ENCODE measurements around the gene SLC15A3. TPM values are rescaled to one million over a fixed set of nuclear protein-coding genes. Genes with fewer than 3 reads are reported as not detected.
A peak's percentile ranks its signal among the peaks of the same experiment; 100 is the strongest.

Gene SLC15A3
- total RNA-seq, 2 experiments from 2014 or later = 3.9 to 4.7 TPM

- ChIA-PET POLR2A (interaction anchor here (0.6 kb wide), 1 partner anchor 69 kb away, joined by 4 read pairs; no protein-coding TSS in a partner anchor), CTCF (interaction anchor here (3.8 kb wide), 1 partner anchor 11 kb away, joined by 19 read pairs; the partner anchor contains the start of gene CD6)
- H3K4me3 Mint-ChIP-seq = no peak overlapping the region
- H3K4me1 Mint-ChIP-seq (ENCODE audit: low read depth) = peaks cover 4% of the 10 kb centered on the region
- ATAC-seq (no peak), DNase-seq (no peak)
- intact Hi-C loops (cut with micrococcal nuclease) = no loop called here
- H3K9me3 Mint-ChIP-seq = no peaks in the 10 kb centered on the region
- H3K27me3 Mint-ChIP-seq = no peaks in the 10 kb centered on the region
- H3K36me3 Mint-ChIP-seq (ENCODE audit: low read depth) = no peaks in the 10 kb centered on the region
- TF ChIP-seq CTCF (IDR thresholded peaks at IDR 0.05) = no peak
- H3K27ac Mint-ChIP-seq = no peak overlapping the region
Observed at GRCh38 chr11:60959431-60959830, 7.5 kb upstream of the SLC15A3 start.

GRCh38 chr11:60957188-60957587 lies 5.2 kb upstream of the SLC15A3 start:
- ChIA-PET POLR2A (interaction anchor here (0.7 kb wide), 1 partner anchor 14 kb away, joined by 3 read pairs; no protein-coding TSS in a partner anchor), CTCF (interaction anchor here (3.8 kb wide), 1 partner anchor 13 kb away, joined by 19 read pairs; the partner anchor contains the start of gene CD6)
- H3K4me3 Mint-ChIP-seq = no peak overlapping the region
- H3K27me3 Mint-ChIP-seq = peaks cover 1% of the 10 kb centered on the region
- DNase-seq = no peak
- no peaks in the 10 kb centered on the region for H3K36me3 Mint-ChIP-seq (ENCODE audit: low read depth)
- peaks cover 13% of the 10 kb centered on the region for H3K4me1 Mint-ChIP-seq (ENCODE audit: low read depth)
- H3K27ac Mint-ChIP-seq = no peak overlapping the region
- no peaks in the 10 kb centered on the region for H3K9me3 Mint-ChIP-seq
- TF ChIP-seq CTCF (IDR thresholded peaks at IDR 0.05) = no peak
- no peak for ATAC-seq
- intact Hi-C loops (cut with micrococcal nuclease) = no loop called here

GRCh38 chr11:60955571-60955970 lies 3.6 kb upstream of the SLC15A3 start:
- POLR2A ChIA-PET = interaction anchor here (1.0 kb wide), 1 partner anchor 11 kb away, joined by 3 read pairs; no protein-coding TSS in a partner anchor
- intact Hi-C loops (cut with micrococcal nuclease) = no loop called here
- H3K27me3 Mint-ChIP-seq = peaks cover 3% of the 10 kb centered on the region

GRCh38 chr11:60954421-60954820 lies 2.4 kb upstream of the SLC15A3 start:
- H3K4me1 Mint-ChIP-seq (ENCODE audit: low read depth) = peaks cover 26% of the 10 kb centered on the region
- ChIA-PET CTCF (interaction anchor here (1.9 to 5.5 kb wide), 2 partner anchors 16 to 39 kb away, joined by 4 to 22 read pairs; partner anchors contain the start of gene CD6), POLR2A (interaction anchor here (1.1 kb wide), 1 partner anchor 17 kb away, joined by 4 read pairs; the partner anchor contains the start of gene CD6)
- H3K4me3 Mint-ChIP-seq = no peak overlapping the region
- no peaks in the 10 kb centered on the region for H3K36me3 Mint-ChIP-seq (ENCODE audit: low read depth)
- TF ChIP-seq CTCF (IDR thresholded peaks at IDR 0.05) = no peak
- ATAC-seq (no peak), DNase-seq (no peak)
- intact Hi-C loops (cut with micrococcal nuclease) = no loop called here
- no peaks in the 10 kb centered on the region for H3K9me3 Mint-ChIP-seq
- no peak overlapping the region for H3K27ac Mint-ChIP-seq
- peaks cover 5% of the 10 kb centered on the region for H3K27me3 Mint-ChIP-seq

More at GRCh38 chr11:60955571-60955970, 3.6 kb upstream of the SLC15A3 start:
- no peak for TF ChIP-seq CTCF (IDR thresholded peaks at IDR 0.05)
- DNase-seq (no peak), ATAC-seq (no peak)
- Mint-ChIP-seq H3K9me3 (no peaks in the 10 kb centered on the region), H3K4me1 (ENCODE audit: low read depth) (peaks cover 20% of the 10 kb centered on the region), H3K36me3 (ENCODE audit: low read depth) (no peaks in the 10 kb centered on the region), H3K27ac (no peak overlapping the region), H3K4me3 (no peak overlapping the region)
- CTCF ChIA-PET = interaction anchor here (0.8 to 5.5 kb wide), 4 partner anchors 15 to 43 kb away, joined by 3 to 22 read pairs (median 4); partner anchors contain the start of gene CD6

- Mint-ChIP-seq H3K4me1 (ENCODE audit: low read depth) (peaks cover 26% of the 10 kb centered on the region), H3K27me3 (peaks cover 5% of the 10 kb centered on the region), H3K36me3 (ENCODE audit: low read depth) (no peaks in the 10 kb centered on the region), H3K27ac (peak overlapping the region; percentile 71), H3K9me3 (no peaks in the 10 kb centered on the region), H3K4me3 (no peak overlapping the region)
- no peak for DNase-seq
- no peak for ATAC-seq
- ChIA-PET POLR2A (interaction anchor here (0.6 to 1.1 kb wide), 4 partner anchors 13 to 89 kb away, joined by 3 to 4 read pairs (median 4); partner anchors contain the start of gene CD6), CTCF (interaction anchor here (1.4 to 5.5 kb wide), 3 partner anchors 9 to 38 kb away, joined by 4 to 22 read pairs (median 6); partner anchors contain the start of gene CD6)
- intact Hi-C loops (cut with micrococcal nuclease) = no loop called here
- TF ChIP-seq CTCF (IDR thresholded peaks at IDR 0.05) = no peak
Observed at GRCh38 chr11:60953781-60954180, 1.8 kb upstream of the SLC15A3 start.
